SK-N-SH (cell line): ENCODE data around the gene LSM14A. TPM values are rescaled to one million over a fixed set of nuclear protein-coding genes. Genes with fewer than 3 reads are reported as not detected.

Experiments
- CTCF ChIA-PET: fragments of 300-600, 350-600 bp; formaldehyde crosslinking; extraction: SDS; loops from one replicate; lab custom pipeline; 2021; lab: Yijun Ruan, JAX
- POLR2A ChIA-PET: fragments of 350-600 bp; sonication (Branson Sonifier 250); formaldehyde crosslinking; extraction: SDS; loops from one replicate; lab custom pipeline; 2020; ENCODE audit warnings: antibody characterized with exemption, inconsistent platforms; lab: Yijun Ruan, JAX
- DNase-seq: peaks from one replicate; pipeline ENCODE4 v3.0.0; 2012
- H2AFZ ChIP-seq: fragments of 200-600 bp; sonication (generic); 2 replicates; pipeline ENCODE4 v1.8.1; 2016; ENCODE audit warnings: antibody characterized with exemption, mild to moderate bottlenecking, low read depth
- H3F3A ChIP-seq: fragments of 200-600 bp; sonication (generic); replicated peaks from 2 replicates; pipeline ENCODE3; 2016; ENCODE audit warnings: antibody characterized with exemption, mild to moderate bottlenecking; ENCODE audit not compliant: insufficient read depth
- H3K27ac ChIP-seq, 2 experiments: fragments of 200-500 bp in 1 of 2; fragments of 200-600 bp in 1 of 2; sonication (Bioruptor generic) in 1 of 2; sonication (generic), shearing (Covaris generic) in 1 of 2; 2 replicates each; pipeline versions ENCODE4 v1.5.1 to v1.6.1; 2014 to 2016; ENCODE audit warnings: low read depth in 2 of 2, inconsistent platforms in 1 of 2, low read length in 1 of 2, mild to moderate bottlenecking in 1 of 2, mixed read lengths in 1 of 2
- H3K27me3 ChIP-seq: fragments of 200-600 bp; sonication (generic), shearing (Covaris generic); 2 replicates; pipeline ENCODE4 v1.6.1; 2016; ENCODE audit warnings: mixed run types; ENCODE audit not compliant: insufficient read depth
- H3K36me3 ChIP-seq, 2 experiments: fragments of 200-500 bp in 1 of 2; fragments of 200-600 bp in 1 of 2; sonication (Bioruptor generic) in 1 of 2; sonication (generic) in 1 of 2; replicated peaks in 1 of 2; 2 replicates each; pipeline versions ENCODE3 to v1.5.1; 2014 to 2016; ENCODE audit warnings: low read length in 1 of 2, mild to moderate bottlenecking in 1 of 2; ENCODE audit not compliant: insufficient read depth in 2 of 2, control insufficient read depth in 1 of 2
- H3K4me1 ChIP-seq, 2 experiments: fragments of 200-500 bp in 1 of 2; fragments of 200-600 bp in 1 of 2; sonication (Bioruptor generic) in 1 of 2; sonication (generic), shearing (Covaris generic) in 1 of 2; 2 replicates each; pipeline versions ENCODE4 v1.5.1 to v1.6.1; 2014 to 2016; ENCODE audit warnings: low read depth in 1 of 2, low read length in 1 of 2, mixed run types in 1 of 2; ENCODE audit not compliant: insufficient read depth in 2 of 2, control insufficient read depth in 1 of 2
- H3K4me2 ChIP-seq: fragments of 200-600 bp; sonication (generic), shearing (Covaris generic); 2 replicates; pipeline ENCODE4 v1.6.1; 2017; ENCODE audit warnings: mixed run types
- H3K4me3 ChIP-seq, 2 experiments: fragments of 200-500 bp in 1 of 2; fragments of 200-600 bp in 1 of 2; sonication (Bioruptor generic) in 1 of 2; sonication (generic), shearing (Covaris generic) in 1 of 2; 2 replicates each; pipeline versions ENCODE4 v1.5.1 to v1.8.1; 2014 to 2016; ENCODE audit warnings: low read depth in 2 of 2, inconsistent platforms in 1 of 2, low read length in 1 of 2, mild to moderate bottlenecking in 1 of 2, mixed read lengths in 1 of 2, moderate library complexity in 1 of 2
- H3K79me2 ChIP-seq: fragments of 200-600 bp; sonication (generic); 2 replicates; pipeline ENCODE4 v1.8.1; 2017; ENCODE audit warnings: mild to moderate bottlenecking; ENCODE audit not compliant: insufficient read depth
- H3K9ac ChIP-seq: fragments of 200-600 bp; sonication (generic); 2 replicates; pipeline ENCODE4 v1.6.1; 2017; ENCODE audit warnings: mixed run types
- H3K9me2 ChIP-seq: fragments of 200-600 bp; sonication (generic); 2 replicates; pipeline ENCODE4 v1.6.1; 2017; ENCODE audit warnings: mixed run types
- H3K9me3 ChIP-seq: fragments of 200-600 bp; sonication (generic); 2 replicates; pipeline ENCODE4 v1.6.1; 2017; ENCODE audit warnings: mixed run types, mild to moderate bottlenecking, moderate library complexity
- H4K20me1 ChIP-seq: fragments of 200-600 bp; sonication (generic); 2 replicates; pipeline ENCODE4 v1.6.1; 2017; ENCODE audit warnings: mild to moderate bottlenecking, mixed run types; ENCODE audit not compliant: insufficient read depth
- CTCF ChIP-seq: fragments of 200-600 bp; sonication (generic); IDR thresholded peaks from 2 replicates; pipeline ENCODE4 v1.6.1; 2017; ENCODE audit warnings: antibody characterized with exemption, mild to moderate bottlenecking, moderate library complexity
- ELF1 ChIP-seq: IDR thresholded peaks from 2 replicates; pipeline ENCODE4 v1.4.0; 2012
- EP300 ChIP-seq, 2 experiments: IDR thresholded peaks; 2 replicates each; pipeline versions ENCODE4 v1.4.0 to v1.6.1; 2012; ENCODE audit warnings: borderline replicate concordance in 1 of 2, low read depth in 1 of 2, low read length in 1 of 2
- FOSL2 ChIP-seq: IDR thresholded peaks from 2 replicates; pipeline ENCODE4 v1.4.0; 2012; ENCODE audit warnings: low read depth, mild to moderate bottlenecking, moderate library complexity, borderline replicate concordance
- FOXJ3 ChIP-seq: sonication (generic); formaldehyde crosslinking; IDR thresholded peaks from 2 replicates; pipeline ENCODE4 v1.5.1; 2020; ENCODE audit warnings: mild to moderate bottlenecking, missing genetic modification reagents
- FOXM1 ChIP-seq: IDR thresholded peaks from 2 replicates; pipeline ENCODE4 v1.4.0; 2012; ENCODE audit warnings: low read depth, mild to moderate bottlenecking
- GATA2 ChIP-seq: sonication (generic); formaldehyde crosslinking; IDR thresholded peaks from 2 replicates; pipeline ENCODE4 v1.5.0; 2020; ENCODE audit warnings: mild to moderate bottlenecking, missing genetic modification reagents
- IRF3 ChIP-seq: fragments of 150-350 bp; IDR thresholded peaks from 2 replicates; pipeline ENCODE4 v1.6.1; 2016; ENCODE audit warnings: mild to moderate bottlenecking, low read depth, low read length
- JUND ChIP-seq: IDR thresholded peaks from 2 replicates; pipeline ENCODE4 v1.4.0; 2012
- MAX ChIP-seq: IDR thresholded peaks from 2 replicates; pipeline ENCODE4 v1.4.0; 2012; ENCODE audit warnings: low read depth
- MEF2A ChIP-seq: IDR thresholded peaks from 2 replicates; pipeline ENCODE4 v1.4.0; 2012; ENCODE audit warnings: low read depth, borderline replicate concordance
- MXI1 ChIP-seq: IDR thresholded peaks from 2 replicates; pipeline ENCODE4 v1.6.1; 2012; ENCODE audit warnings: mild to moderate bottlenecking, low read depth, low read length, improper control_type of control experiment
- PBX3 ChIP-seq: IDR thresholded peaks from 2 replicates; pipeline ENCODE4; 2012
- POLR2AphosphoS5 ChIP-seq: IDR thresholded peaks from 2 replicates; pipeline ENCODE4 v1.6.1; 2012; ENCODE audit warnings: low read depth, low read length
- RAD21 ChIP-seq: IDR thresholded peaks from 2 replicates; pipeline ENCODE4 v1.6.1; 2012; ENCODE audit warnings: mild to moderate bottlenecking, low read length
- RCOR1 ChIP-seq: fragments of 150-350 bp; IDR thresholded peaks from 2 replicates; pipeline ENCODE4 v1.6.1; 2017; ENCODE audit warnings: antibody characterized with exemption, low read length
- REST ChIP-seq: IDR thresholded peaks from 2 replicates; pipeline ENCODE4 v1.6.1; 2012; ENCODE audit warnings: mild to moderate bottlenecking, low read depth, low read length, moderate library complexity
- RFX5 ChIP-seq: IDR thresholded peaks from 2 replicates; pipeline ENCODE4 v1.6.1; 2012; ENCODE audit warnings: mild to moderate bottlenecking, improper control_type of control experiment, low read length
- TCF12 ChIP-seq: IDR thresholded peaks from 2 replicates; pipeline ENCODE4 v1.4.0; 2012
- TEAD4 ChIP-seq: IDR thresholded peaks from 2 replicates; pipeline ENCODE4 v1.4.0; 2012; ENCODE audit warnings: mild to moderate bottlenecking, borderline replicate concordance; ENCODE audit not compliant: insufficient read depth
- ZBTB33 ChIP-seq: IDR thresholded peaks from 2 replicates; pipeline ENCODE4 v1.4.0; 2012; ENCODE audit warnings: low read depth, borderline replicate concordance
- WGBS: methylation state at CpG from one replicate; pipeline ENCODE4 v1.1.6; 2017; ENCODE audit warnings: low lambda C conversion rate; 5-methylcytosine and 5-hydroxymethylcytosine counted together
- polyA plus RNA-seq, 3 experiments: library from polyadenylated mRNA; depleted of rRNA; stranded (reverse); fragments of >200 nt; gene quantifications; 2 replicates each; pipeline ENCODE4 v1.2.3, GENCODE V29; 2012

Gene LSM14A
- polyA plus RNA-seq, 1 of the 3 experiments (the other 2 are of a cell fraction) = 87.7 TPM

- 26% methylated on average over 11 of the region's 11 CpGs for WGBS
- ChIA-PET CTCF (interaction anchor here (1.6 to 2.9 kb wide), 2 partner anchors 10 to 12 kb away, joined by 5 to 17 read pairs; no protein-coding TSS in a partner anchor), POLR2A (interaction anchor here (0.8 kb wide), 1 partner anchor 61 kb away, joined by 3 read pairs; no protein-coding TSS in a partner anchor)
- H3K4me1 ChIP-seq = peaks cover 4 to 16% of the 10 kb centered on the region in 2 experiments; a peak in 2 of 4 replicates
- H3K9ac ChIP-seq = peak overlapping the region; percentile 10; the same call in 1 of the 2 replicates
- H4K20me1 ChIP-seq = peaks cover 45% of the 10 kb centered on the region
- H3K79me2 ChIP-seq = peaks cover 9% of the 10 kb centered on the region; the same call in 1 of the 2 replicates
- DNase-seq = no peak
- H3F3A ChIP-seq = peaks cover 50% of the 10 kb centered on the region
- H3K4me2 ChIP-seq = peak overlapping the region; percentile 54
- H3K36me3 ChIP-seq = peaks cover 26 to 34% of the 10 kb centered on the region in 2 experiments
- peak overlapping the region; percentile 34 to 88; a peak in 3 of 4 replicates for H3K27ac ChIP-seq
- no peaks in the 10 kb centered on the region for H3K9me2 ChIP-seq
- H3K9me3 ChIP-seq = no peaks in the 10 kb centered on the region
- H3K4me3 ChIP-seq = peak overlapping the region in 1 of 2 experiments; percentile 40; a peak in 2 of 4 replicates
- H3K27me3 ChIP-seq = no peaks in the 10 kb centered on the region
- H2AFZ ChIP-seq = no peak overlapping the region
- TF ChIP-seq IRF3 (no peak), ZBTB33 (no peak), TEAD4 (peak; percentile 55; the same call in 1 of the 2 replicates), FOSL2 (peak; percentile 90), REST (no peak; the same call in 1 of the 2 replicates), MEF2A (peak; percentile 72; the same call in 1 of the 2 replicates), PBX3 (peak; percentile 64; the same call in 1 of the 2 replicates), CTCF (no peak), FOXM1 (no peak), MAX (peak; percentile 84), EP300 (IDR thresholded peaks at IDR 0.05; ENCODE audit: borderline replicate concordance in 1 of 2, low read depth in 1 of 2, low read length in 1 of 2) (peak in 1 of 2 experiments; percentile 45; a peak in 2 of 4 replicates), TCF12 (no peak), RAD21 (no peak), FOXJ3 (CRISPR knock-in tag) (no peak), RFX5 (no peak), RCOR1 (no peak), POLR2AphosphoS5 (no peak), JUND (peak; percentile 80), MXI1 (no peak), GATA2 (CRISPR knock-in tag) (no peak), ELF1 (no peak)
Measured at GRCh38 chr19:34232566-34233481, 60.5 kb downstream of the LSM14A start.
